K562 (cell line): Measurements from ENCODE around the gene BMP2K. TPM values are rescaled to one million over a fixed set of nuclear protein-coding genes. Genes with fewer than 3 reads are reported as not detected.

Experiments used
- ETV1 ChIP-seq: fragments of 450-650 bp; conservative IDR thresholded peaks from 2 replicates; pipeline ENCODE4 v1.6.1; 2016; ENCODE audit warnings: missing genetic modification characterization, control low read depth, low read depth, missing compliant biosample characterization
- FOSL1 ChIP-seq: fragments of 200-800 bp; sonication (Bioruptor generic); conservative IDR thresholded peaks from 2 replicates; pipeline ENCODE4 v1.6.1; 2016; ENCODE audit warnings: missing genetic modification characterization, missing compliant biosample characterization
- GATAD2A ChIP-seq: fragments of 450-650 bp; IDR thresholded peaks from 2 replicates; pipeline ENCODE4 v1.6.1; 2017
- HNRNPK ChIP-seq: fragments of 200-400 bp; formaldehyde crosslinking; IDR thresholded peaks from one replicate; pipeline ENCODE4 v1.6.1; 2018; ENCODE audit warnings: mild to moderate bottlenecking, low read depth, low read length; ENCODE audit not compliant: poor library complexity, severe bottlenecking
- KHSRP ChIP-seq: fragments of 450-650 bp; IDR thresholded peaks from 2 replicates; pipeline ENCODE4 v1.6.1; 2017
- MAZ ChIP-seq, 2 experiments: fragments of 450-650 bp in 1 of 2; sonication (generic) in 1 of 2; formaldehyde crosslinking; IDR thresholded peaks in 1 of 2; conservative IDR thresholded peaks in 1 of 2; 2 replicates each; pipeline versions ENCODE4 v1.4.0 to v1.5.0; 2020; ENCODE audit warnings: mild to moderate bottlenecking in 1 of 2, missing genetic modification reagents in 1 of 2
- NFATC3 ChIP-seq: fragments of 450-650 bp; IDR thresholded peaks from 2 replicates; pipeline ENCODE4 v1.6.1; 2017; ENCODE audit warnings: mild to moderate bottlenecking
- NFXL1 ChIP-seq: fragments of 450-650 bp; formaldehyde crosslinking; IDR thresholded peaks from 2 replicates; pipeline ENCODE4 v1.4.0; 2021; ENCODE audit warnings: mild to moderate bottlenecking
- POLR3G ChIP-seq: IDR thresholded peaks from 2 replicates; pipeline ENCODE4 v1.6.1; 2011; ENCODE audit not compliant: insufficient read length, insufficient replicate concordance; ENCODE audit errors: extremely low read depth
- SP1 ChIP-seq: sonication (generic); formaldehyde crosslinking; IDR thresholded peaks from 2 replicates; pipeline ENCODE4 v1.8.1; 2022; ENCODE audit warnings: mild to moderate bottlenecking, missing genetic modification reagents
- TAF7 ChIP-seq: fragments of 450-650 bp; IDR thresholded peaks from 2 replicates; pipeline ENCODE4 v1.6.1; 2016; ENCODE audit warnings: missing genetic modification characterization, missing compliant biosample characterization
- TBL1XR1 ChIP-seq, 2 experiments: IDR thresholded peaks; 2 replicates each; pipeline ENCODE4 v1.6.1; 2012; ENCODE audit warnings: improper control_type of control experiment in 2 of 2, low read length in 2 of 2, mild to moderate bottlenecking in 1 of 2
- ZBED1 ChIP-seq: IDR thresholded peaks from 2 replicates; pipeline ENCODE4 v1.6.1; 2014
- ZNF561 ChIP-seq: fragments of 450-650 bp; formaldehyde crosslinking; conservative IDR thresholded peaks from 2 replicates; pipeline ENCODE4 v1.4.0; 2020; ENCODE audit warnings: mild to moderate bottlenecking, moderate library complexity
- ZNF696 ChIP-seq: fragments of 250-450 bp; sonication (Bioruptor Pico); conservative IDR thresholded peaks from 2 replicates; pipeline ENCODE4 v1.4.0; 2020; ENCODE audit warnings: mild to moderate bottlenecking, moderate library complexity
- ZNF764 ChIP-seq: fragments of 250-450 bp; sonication (Bioruptor Pico); IDR thresholded peaks from 2 replicates; pipeline ENCODE4 v1.4.0; 2020; ENCODE audit warnings: low read depth, mild to moderate bottlenecking, moderate library complexity
- polyA plus RNA-seq, 8 experiments: library from polyadenylated mRNA; depleted of rRNA in 4 of 8; stranded (reverse) in 5 of 8; unstranded in 3 of 8; fragments of >200 nt; fragmentation: Nextera tagmentation in 2 of 8; fragmentation: Illumina TruSeq in 1 of 8; extraction: Ambion mirVana in 2 of 8; extraction: Trizol in 1 of 8; gene quantifications; 2 replicates each; pipeline versions ENCODE4 v1.2.1 to v1.2.3, GENCODE V29; 2011 to 2014; ENCODE audit warnings: inconsistent platforms in 1 of 8, missing spikeins in 1 of 8
- total RNA-seq, 7 experiments: library from RNA; depleted of rRNA in 6 of 7; stranded (reverse); fragments of >200 nt in 6 of 7; fragmentation: Illumina TruSeq in 2 of 7; extraction: Trizol in 2 of 7; gene quantifications; 2 replicates each; pipeline versions ENCODE4 v1.2.1 to v1.2.3, GENCODE V29; 2011 to 2021; ENCODE audit warnings: low replicate concordance in 1 of 7
- TF ChIP-seq, protein P1 (sequence below): fragments of 450-650 bp; IDR thresholded peaks from 2 replicates; pipeline ENCODE4 v1.6.1; 2016; ENCODE audit warnings: mild to moderate bottlenecking
- TF ChIP-seq, protein P2 (sequence below), 2 experiments: IDR thresholded peaks; 2 replicates each; pipeline ENCODE4 v1.6.1; 2011; ENCODE audit warnings: borderline replicate concordance in 1 of 2, control low read depth in 1 of 2, low read depth in 1 of 2, low read length in 1 of 2, mild to moderate bottlenecking in 1 of 2, mixed read lengths in 1 of 2, moderate library complexity in 1 of 2; ENCODE audit not compliant: insufficient read depth in 1 of 2, insufficient read length in 1 of 2, poor library complexity in 1 of 2, severe bottlenecking in 1 of 2; ENCODE audit errors: extremely low read depth in 1 of 2
- TF ChIP-seq, protein P3 (sequence below): fragments of 450-650 bp; IDR thresholded peaks from 2 replicates; pipeline ENCODE4 v1.6.1; 2016; ENCODE audit warnings: low read depth, mild to moderate bottlenecking, moderate library complexity
- TF ChIP-seq, protein P4 (sequence below): sonication (generic); formaldehyde crosslinking; IDR thresholded peaks from 2 replicates; pipeline ENCODE4 v1.8.0; 2022; ENCODE audit warnings: mild to moderate bottlenecking, missing genetic modification reagents
- TF ChIP-seq, protein P5 (sequence below): fragments of 250-450 bp; sonication (Bioruptor Pico); IDR thresholded peaks from 2 replicates; pipeline ENCODE4 v1.4.0; 2020; ENCODE audit warnings: mild to moderate bottlenecking

Gene BMP2K
- total and polyA plus RNA-seq, 9 of the 15 experiments (the other 6 are each of a cell fraction or from before 2014, with no cell fraction given): 17.0 to 217 (median 104) TPM

DNA sequence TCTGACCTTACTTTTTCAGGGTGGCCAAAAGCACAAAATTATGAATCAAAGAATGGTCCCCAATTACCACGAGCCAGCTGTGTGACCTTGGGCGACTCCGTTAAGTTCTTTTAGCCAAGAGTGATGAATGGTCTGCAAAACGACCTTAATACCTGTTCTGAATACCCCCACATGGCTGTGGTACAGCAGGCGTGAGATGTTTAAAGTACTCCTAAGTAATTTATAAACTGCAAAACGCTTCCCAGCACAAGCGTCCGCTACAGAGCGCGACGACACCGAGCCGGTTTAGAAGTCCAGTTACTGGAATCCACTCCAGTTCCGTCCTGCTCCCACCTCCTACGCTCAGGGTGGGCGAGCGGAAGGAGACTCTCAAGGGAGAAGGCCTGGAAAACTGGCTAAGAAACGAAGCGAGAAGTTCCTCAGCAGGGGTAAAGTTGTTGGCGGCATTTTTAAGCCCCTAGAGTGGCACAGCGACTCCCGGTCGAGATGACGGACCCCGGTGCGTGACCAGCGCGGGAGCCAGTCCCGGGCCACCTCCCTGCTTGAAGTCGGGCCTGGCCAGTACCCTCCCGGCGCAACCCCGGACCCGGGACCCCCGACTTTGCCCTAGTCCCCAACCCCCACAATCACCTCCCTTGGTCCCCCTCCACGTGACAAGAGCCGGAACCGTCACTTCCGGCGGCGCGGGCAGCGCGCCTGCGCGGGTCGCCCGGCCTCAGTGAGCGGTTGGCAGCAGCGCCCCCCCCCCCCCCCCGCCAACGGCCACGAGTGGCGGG lies 659 bp upstream of the BMP2K start (continued):
- TF ChIP-seq, protein P1, sequence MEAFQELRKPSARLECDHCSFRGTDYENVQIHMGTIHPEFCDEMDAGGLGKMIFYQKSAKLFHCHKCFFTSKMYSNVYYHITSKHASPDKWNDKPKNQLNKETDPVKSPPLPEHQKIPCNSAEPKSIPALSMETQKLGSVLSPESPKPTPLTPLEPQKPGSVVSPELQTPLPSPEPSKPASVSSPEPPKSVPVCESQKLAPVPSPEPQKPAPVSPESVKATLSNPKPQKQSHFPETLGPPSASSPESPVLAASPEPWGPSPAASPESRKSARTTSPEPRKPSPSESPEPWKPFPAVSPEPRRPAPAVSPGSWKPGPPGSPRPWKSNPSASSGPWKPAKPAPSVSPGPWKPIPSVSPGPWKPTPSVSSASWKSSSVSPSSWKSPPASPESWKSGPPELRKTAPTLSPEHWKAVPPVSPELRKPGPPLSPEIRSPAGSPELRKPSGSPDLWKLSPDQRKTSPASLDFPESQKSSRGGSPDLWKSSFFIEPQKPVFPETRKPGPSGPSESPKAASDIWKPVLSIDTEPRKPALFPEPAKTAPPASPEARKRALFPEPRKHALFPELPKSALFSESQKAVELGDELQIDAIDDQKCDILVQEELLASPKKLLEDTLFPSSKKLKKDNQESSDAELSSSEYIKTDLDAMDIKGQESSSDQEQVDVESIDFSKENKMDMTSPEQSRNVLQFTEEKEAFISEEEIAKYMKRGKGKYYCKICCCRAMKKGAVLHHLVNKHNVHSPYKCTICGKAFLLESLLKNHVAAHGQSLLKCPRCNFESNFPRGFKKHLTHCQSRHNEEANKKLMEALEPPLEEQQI: no peak
- TF ChIP-seq FOSL1 (tag) (peak; percentile 45; the same call in 1 of the 2 replicates), ETV1 (tag) (peak; percentile 70), ZNF764 (CRISPR knock-in tag) (no peak), KHSRP (no peak), ZBED1 (no peak), HNRNPK (peak; percentile 85), MAZ (CRISPR knock-in tag; conservative IDR thresholded peaks at IDR 0.05 in 1 of 2, IDR thresholded peaks at IDR 0.05 in 1 of 2) (peak in 1 of 2 experiments; percentile 55; a peak in 1 of 4 replicates), NFATC3 (no peak), ZNF696 (CRISPR knock-in tag) (no peak), POLR3G (no peak), NFXL1 (CRISPR knock-in tag) (0 out of 2 replicates have a peak, but pooled peaks have one; percentile 48), SP1 (CRISPR knock-in tag) (peak; percentile 67; the same call in 1 of the 2 replicates), ZNF561 (CRISPR knock-in tag) (no peak), TBL1XR1 (IDR thresholded peaks at IDR 0.05; ENCODE audit: low read length in 2 of 2) (0 out of 4 replicates have a peak, but pooled peaks of 1 of the 2 experiments have one; percentile 61), GATAD2A (peak; percentile 37; the same call in 1 of the 2 replicates), TAF7 (tag) (peak; percentile 57; the same call in 1 of the 2 replicates)
- TF ChIP-seq, protein P2, sequence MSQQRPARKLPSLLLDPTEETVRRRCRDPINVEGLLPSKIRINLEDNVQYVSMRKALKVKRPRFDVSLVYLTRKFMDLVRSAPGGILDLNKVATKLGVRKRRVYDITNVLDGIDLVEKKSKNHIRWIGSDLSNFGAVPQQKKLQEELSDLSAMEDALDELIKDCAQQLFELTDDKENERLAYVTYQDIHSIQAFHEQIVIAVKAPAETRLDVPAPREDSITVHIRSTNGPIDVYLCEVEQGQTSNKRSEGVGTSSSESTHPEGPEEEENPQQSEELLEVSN (IDR thresholded peaks at IDR 0.05; ENCODE audit: borderline replicate concordance in 1 of 2, extremely low read depth in 1 of 2, insufficient read depth in 1 of 2, insufficient read length in 1 of 2, low read depth in 1 of 2, low read length in 1 of 2, poor library complexity in 1 of 2, severe bottlenecking in 1 of 2): peak; percentile 65 to 73
- TF ChIP-seq, protein P3, sequence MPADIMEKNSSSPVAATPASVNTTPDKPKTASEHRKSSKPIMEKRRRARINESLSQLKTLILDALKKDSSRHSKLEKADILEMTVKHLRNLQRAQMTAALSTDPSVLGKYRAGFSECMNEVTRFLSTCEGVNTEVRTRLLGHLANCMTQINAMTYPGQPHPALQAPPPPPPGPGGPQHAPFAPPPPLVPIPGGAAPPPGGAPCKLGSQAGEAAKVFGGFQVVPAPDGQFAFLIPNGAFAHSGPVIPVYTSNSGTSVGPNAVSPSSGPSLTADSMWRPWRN: no peak
- TF ChIP-seq, protein P4, sequence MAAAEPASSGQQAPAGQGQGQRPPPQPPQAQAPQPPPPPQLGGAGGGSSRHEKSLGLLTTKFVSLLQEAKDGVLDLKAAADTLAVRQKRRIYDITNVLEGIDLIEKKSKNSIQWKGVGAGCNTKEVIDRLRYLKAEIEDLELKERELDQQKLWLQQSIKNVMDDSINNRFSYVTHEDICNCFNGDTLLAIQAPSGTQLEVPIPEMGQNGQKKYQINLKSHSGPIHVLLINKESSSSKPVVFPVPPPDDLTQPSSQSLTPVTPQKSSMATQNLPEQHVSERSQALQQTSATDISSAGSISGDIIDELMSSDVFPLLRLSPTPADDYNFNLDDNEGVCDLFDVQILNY (CRISPR knock-in tag): 0 out of 2 replicates have a peak, but pooled peaks have one; percentile 67
- TF ChIP-seq, protein P5, sequence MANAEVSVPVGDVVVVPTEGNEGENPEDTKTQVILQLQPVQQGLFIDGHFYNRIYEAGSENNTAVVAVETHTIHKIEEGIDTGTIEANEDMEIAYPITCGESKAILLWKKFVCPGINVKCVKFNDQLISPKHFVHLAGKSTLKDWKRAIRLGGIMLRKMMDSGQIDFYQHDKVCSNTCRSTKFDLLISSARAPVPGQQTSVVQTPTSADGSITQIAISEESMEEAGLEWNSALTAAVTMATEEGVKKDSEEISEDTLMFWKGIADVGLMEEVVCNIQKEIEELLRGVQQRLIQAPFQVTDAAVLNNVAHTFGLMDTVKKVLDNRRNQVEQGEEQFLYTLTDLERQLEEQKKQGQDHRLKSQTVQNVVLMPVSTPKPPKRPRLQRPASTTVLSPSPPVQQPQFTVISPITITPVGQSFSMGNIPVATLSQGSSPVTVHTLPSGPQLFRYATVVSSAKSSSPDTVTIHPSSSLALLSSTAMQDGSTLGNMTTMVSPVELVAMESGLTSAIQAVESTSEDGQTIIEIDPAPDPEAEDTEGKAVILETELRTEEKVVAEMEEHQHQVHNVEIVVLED (CRISPR knock-in tag): no peak
